D721Med (cell line): ENCODE data around the gene JUP.

Source experiments
- DNase-seq: peaks from one replicate; pipeline ENCODE4 v3.0.0; 2011; ENCODE audit warnings: low spot score; ENCODE audit not compliant: insufficient read length
- FAIRE-seq: peaks from 2 replicates; lab custom pipeline; 2011; peaks lifted over from hg19 to GRCh38; lab: Jason Lieb, UNC
- CTCF ChIP-seq: IDR thresholded peaks from 2 replicates; pipeline ENCODE4 v1.5.1; 2012; ENCODE audit warnings: mild to moderate bottlenecking, control low read depth; ENCODE audit not compliant: insufficient read depth; ENCODE audit errors: missing control alignments

Gene JUP

DNA sequence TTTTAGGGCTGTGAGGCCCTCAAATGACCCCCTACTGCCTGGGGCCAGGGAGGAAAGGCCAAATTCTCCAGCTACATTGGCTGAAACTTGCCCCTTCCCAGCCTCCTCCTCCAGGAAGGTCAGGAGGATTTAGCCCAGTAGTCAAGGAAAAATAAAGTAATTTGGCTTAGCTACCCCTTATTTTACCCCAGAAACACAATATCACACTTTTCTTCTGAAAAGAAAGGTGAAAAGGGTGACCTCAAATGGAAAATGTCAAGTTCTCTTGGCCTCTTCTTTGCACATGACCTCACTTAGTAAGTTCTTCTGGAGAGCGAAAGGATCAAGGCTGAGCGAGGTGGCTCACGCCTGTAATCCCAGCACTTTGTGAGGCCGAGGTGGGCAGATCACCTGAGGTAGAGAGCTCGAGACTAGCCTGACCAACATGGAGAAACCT lies 8.0 kb upstream of the JUP start:
- no peak for TF ChIP-seq CTCF
- no peak for DNase-seq
- no peak for FAIRE-seq

GRCh38 chr17:41793784-41794539 lies 7.5 kb upstream of the JUP start:
- FAIRE-seq (no peak), DNase-seq (no peak)
- TF ChIP-seq CTCF: no peak

DNA sequence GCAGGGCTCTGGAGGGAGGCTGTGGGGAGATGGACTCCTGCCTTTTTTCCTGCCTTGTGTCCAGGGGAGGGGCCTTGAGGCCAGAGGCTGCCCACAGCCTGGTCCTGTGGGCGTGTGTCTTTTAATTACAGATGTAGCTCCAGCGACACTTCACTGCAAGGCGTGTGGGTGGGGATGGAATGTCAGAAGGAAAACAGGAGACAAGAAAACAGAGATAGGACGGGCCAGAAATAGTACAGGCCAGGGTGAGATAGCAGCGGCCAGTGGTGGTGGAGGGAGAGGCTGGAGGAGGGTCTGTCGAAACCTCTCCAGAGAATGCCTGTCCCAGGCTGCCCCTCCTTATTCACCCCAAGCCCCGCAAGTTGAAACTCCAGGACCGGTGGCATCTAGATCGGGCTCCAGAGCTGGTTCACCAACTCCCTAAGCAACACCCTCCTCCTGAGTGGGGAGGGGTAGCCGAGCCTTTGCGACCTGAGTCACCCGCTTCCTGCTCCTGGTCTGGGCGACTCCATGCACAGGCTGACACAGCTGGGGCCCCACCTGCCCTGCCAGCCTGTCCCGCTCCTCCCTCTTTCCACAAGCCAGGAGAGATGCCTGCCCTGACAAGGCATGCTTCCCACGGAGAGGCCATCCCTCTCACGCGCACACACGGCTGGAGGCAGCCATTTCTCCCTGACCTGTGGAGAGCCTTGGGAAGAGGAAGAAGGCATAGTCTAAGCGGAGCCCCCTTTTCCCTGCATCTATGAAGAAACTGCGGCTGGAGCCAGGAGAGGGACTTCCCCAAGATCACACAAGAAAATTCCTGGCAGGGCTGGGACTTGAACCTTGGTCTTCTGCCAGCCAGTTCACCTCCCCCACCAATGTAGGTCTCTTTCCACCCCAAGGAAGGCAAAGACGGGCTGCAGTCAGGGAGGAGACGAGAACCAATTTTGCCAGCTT lies 6.6 kb upstream of the JUP start:
- no peak for TF ChIP-seq CTCF
- DNase-seq (no peak), FAIRE-seq (no peak)

- TF ChIP-seq CTCF: no peak
- DNase-seq (no peak), FAIRE-seq (no peak)
Observed at GRCh38 chr17:41787021-41787418, 509 bp upstream of the JUP start.

DNA sequence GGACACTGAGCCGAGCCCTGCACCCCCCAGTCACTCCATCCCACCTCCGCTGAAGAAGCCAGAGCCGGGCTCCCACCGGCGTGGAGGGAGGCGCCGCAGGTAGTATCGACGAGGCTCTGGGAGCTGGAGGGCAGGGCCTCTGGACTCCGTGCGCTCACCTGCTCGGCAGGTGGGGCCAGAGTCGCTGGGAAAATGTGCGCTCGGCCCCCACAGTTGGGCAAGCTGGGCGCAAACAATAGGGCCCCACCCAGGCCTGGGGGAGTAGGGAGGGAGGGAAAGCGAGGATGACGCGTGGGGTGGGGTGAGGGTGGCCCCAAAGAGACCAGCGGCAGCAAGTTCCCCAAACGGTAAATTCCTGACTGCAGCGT lies 668 bp downstream of the JUP start:
- no peak for TF ChIP-seq CTCF
- no peak for DNase-seq
- FAIRE-seq: no peak

DNA sequence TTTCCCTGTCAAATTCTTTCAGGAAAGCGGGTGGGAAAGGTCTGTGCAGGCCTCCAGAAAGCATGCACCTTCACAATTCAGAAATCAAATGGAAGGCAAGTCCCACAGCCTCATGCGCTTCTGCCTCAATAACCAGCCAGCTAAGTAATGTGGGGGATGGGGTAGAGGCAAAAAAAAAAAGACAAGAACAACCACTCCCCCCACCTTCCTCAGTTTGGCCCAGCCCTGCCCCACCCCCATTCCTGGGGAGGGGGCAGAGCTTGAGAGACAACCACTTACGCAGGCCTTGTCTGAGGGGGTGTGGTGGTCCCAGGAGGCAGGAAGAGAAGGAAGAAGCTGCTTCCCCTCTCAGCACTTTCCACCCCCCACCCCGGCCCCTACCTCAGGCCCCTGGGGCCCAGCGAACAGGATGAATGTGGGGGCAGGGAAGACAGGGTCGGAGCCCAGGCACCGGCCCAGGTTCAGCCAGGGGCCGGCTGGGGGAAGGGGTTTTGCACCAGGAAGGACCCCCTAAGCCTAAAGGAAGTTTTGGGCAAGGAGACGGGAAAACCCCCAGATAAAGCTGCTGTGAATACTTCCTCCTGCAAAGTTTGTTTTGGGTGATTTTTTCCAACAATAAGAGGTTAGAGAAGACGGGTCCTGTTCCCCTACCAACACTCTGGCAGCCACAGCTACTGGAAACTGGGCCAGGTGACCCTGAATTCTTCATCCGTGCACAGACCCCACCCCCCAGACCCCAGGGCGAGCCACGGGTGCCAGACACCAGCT lies 1.2 kb downstream of the JUP start:
- TF ChIP-seq CTCF: no peak
- DNase-seq: no peak
- FAIRE-seq: no peak
